ENCODE measurements around the gene AFG3L2. TPM values are rescaled to one million over a fixed set of nuclear protein-coding genes. Genes with fewer than 3 reads are reported as not detected.
A peak's percentile ranks its signal among the peaks of the same experiment; 100 is the strongest.

AFG3L2 gene
- total and polyA plus RNA-seq, 7 donors, result 31.4 to 56.6 (median 43.7) TPM

DNA sequence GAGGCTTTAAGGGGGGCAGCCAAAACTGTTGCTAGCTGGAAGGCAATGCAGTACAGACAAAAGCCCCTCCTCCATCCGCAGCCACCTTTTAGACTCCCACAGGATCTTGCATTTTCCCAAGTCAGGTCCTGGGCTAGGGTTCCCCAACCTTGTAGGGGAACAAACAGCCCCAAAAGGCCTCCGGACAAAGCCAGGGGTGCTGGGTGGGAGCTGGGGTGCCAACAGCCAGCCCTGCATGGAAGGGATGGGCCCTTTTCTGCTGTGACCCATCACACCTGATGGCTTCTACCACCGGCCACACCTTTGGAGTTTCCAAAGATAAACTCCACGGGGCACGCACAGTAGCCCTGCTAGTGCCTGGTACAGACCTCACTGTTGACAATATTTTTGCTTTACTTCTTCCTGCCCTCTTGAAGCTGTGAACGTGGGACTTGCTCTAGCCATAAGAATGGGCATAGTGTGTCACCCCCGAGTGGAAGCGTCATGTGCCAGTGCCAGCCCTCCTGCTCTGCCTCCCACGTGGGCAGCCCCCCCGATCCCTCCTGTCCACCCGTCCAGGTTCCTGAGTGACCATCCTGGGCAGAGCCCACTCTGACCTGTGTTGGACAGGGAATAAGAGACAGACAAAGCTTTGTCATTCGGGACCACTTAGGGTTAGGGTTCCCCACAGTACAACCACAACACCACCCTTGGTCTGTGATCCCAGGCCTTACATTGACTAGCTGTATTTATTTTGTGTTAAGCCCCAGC is 50.1 kb downstream of the AFG3L2 start:
- DNase-seq, result peak; percentile 60
- peaks cover 29 to 81% (median 42%) of the 10 kb centered on the region in 4 donors for H3K36me3 ChIP-seq
- no peaks in the 10 kb centered on the region for H3K9me3 ChIP-seq
- H3K27ac ChIP-seq, result peak overlapping the region; percentile 18 to 71 (median 60)
- H3K4me1 ChIP-seq, result peaks cover 0 to 18% (median 14%) of the 10 kb centered on the region in 4 donors
- H3K27me3 ChIP-seq, result no peaks in the 10 kb centered on the region
- 91 to 95% methylated on average over 12 of the region's 12 CpGs for WGBS, 2 donors
- TF ChIP-seq, protein P1, sequence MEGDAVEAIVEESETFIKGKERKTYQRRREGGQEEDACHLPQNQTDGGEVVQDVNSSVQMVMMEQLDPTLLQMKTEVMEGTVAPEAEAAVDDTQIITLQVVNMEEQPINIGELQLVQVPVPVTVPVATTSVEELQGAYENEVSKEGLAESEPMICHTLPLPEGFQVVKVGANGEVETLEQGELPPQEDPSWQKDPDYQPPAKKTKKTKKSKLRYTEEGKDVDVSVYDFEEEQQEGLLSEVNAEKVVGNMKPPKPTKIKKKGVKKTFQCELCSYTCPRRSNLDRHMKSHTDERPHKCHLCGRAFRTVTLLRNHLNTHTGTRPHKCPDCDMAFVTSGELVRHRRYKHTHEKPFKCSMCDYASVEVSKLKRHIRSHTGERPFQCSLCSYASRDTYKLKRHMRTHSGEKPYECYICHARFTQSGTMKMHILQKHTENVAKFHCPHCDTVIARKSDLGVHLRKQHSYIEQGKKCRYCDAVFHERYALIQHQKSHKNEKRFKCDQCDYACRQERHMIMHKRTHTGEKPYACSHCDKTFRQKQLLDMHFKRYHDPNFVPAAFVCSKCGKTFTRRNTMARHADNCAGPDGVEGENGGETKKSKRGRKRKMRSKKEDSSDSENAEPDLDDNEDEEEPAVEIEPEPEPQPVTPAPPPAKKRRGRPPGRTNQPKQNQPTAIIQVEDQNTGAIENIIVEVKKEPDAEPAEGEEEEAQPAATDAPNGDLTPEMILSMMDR (IDR thresholded peaks at IDR 0.05), result no peak
- TF ChIP-seq EP300 (IDR thresholded peaks at IDR 0.05) (no peak), POLR2AphosphoS5 (IDR thresholded peaks at IDR 0.05) (no peak), POLR2A (IDR thresholded peaks at IDR 0.05) (no peak)
- intact Hi-C loops (cut with DNase I), result no loop called here
- no peak overlapping the region for H3K4me3 ChIP-seq

DNA sequence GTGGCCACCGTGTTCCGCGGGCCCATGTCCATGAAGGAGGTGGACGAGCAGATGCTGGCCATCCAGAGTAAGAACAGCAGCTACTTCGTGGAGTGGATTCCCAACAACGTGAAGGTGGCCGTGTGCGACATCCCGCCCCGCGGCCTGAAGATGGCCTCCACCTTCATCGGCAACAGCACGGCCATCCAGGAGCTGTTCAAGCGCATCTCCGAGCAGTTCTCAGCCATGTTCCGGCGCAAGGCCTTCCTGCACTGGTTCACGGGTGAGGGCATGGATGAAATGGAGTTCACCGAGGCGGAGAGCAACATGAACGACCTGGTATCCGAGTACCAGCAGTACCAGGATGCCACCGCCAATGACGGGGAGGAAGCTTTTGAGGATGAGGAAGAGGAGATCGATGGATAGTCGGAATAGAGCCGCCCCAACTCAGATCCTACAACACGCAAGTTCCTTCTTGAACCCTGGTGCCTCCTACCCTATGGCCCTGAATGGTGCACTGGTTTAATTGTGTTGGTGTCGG is 51.2 kb downstream of the AFG3L2 start:
- H3K9me3 ChIP-seq, result no peaks in the 10 kb centered on the region
- H3K27ac ChIP-seq, result peak overlapping the region in 3 of 4 donors; percentile 55 to 71 (median 64)
- H3K27me3 ChIP-seq, result no peaks in the 10 kb centered on the region
- TF ChIP-seq POLR2AphosphoS5 (IDR thresholded peaks at IDR 0.05) (no peak), EP300 (IDR thresholded peaks at IDR 0.05) (no peak), POLR2A (IDR thresholded peaks at IDR 0.05) (no peak)
- TF ChIP-seq, protein P1 (IDR thresholded peaks at IDR 0.05), result no peak
- H3K36me3 ChIP-seq, result peaks cover 29 to 87% (median 42%) of the 10 kb centered on the region in 4 donors
- H3K4me3 ChIP-seq, result no peak overlapping the region
- WGBS, 2 donors, result 98% methylated on average over 29 of the region's 29 CpGs
- H3K4me1 ChIP-seq, result peaks cover 0 to 26% (median 18%) of the 10 kb centered on the region in 4 donors
- intact Hi-C loops (cut with DNase I), result no loop called here
- DNase-seq, result peak; percentile 62

DNA sequence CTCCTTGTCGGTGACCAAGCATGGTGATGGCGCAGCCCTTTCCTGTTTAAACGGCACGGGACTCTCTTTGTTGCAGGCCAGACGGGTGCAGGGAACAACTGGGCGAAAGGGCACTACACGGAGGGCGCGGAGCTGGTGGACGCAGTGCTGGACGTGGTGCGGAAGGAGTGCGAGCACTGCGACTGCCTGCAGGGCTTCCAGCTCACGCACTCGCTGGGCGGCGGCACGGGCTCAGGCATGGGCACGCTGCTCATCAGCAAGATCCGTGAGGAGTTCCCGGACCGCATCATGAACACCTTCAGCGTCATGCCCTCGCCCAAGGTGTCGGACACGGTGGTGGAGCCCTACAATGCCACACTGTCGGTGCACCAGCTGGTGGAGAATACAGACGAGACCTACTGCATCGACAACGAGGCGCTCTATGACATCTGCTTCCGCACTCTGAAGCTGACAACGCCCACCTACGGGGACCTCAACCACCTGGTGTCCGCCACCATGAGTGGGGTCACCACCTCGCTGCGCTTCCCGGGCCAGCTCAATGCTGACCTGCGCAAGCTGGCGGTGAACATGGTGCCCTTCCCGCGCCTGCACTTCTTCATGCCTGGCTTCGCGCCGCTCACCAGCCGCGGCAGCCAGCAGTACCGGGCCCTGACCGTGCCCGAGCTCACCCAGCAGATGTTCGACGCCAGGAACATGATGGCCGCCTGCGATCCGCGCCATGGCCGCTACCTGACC is 51.9 kb downstream of the AFG3L2 start:
- peaks cover 29 to 88% (median 42%) of the 10 kb centered on the region in 4 donors for H3K36me3 ChIP-seq
- H3K27ac ChIP-seq, result no peak overlapping the region
- TF ChIP-seq, protein P1 (IDR thresholded peaks at IDR 0.05), result no peak
- no peak for TF ChIP-seq POLR2AphosphoS5 (IDR thresholded peaks at IDR 0.05)
- no peak for TF ChIP-seq EP300 (IDR thresholded peaks at IDR 0.05)
- TF ChIP-seq POLR2A (IDR thresholded peaks at IDR 0.05), result no peak
- no peaks in the 10 kb centered on the region for H3K27me3 ChIP-seq
- no peaks in the 10 kb centered on the region for H3K9me3 ChIP-seq
- no peak overlapping the region for H3K4me3 ChIP-seq
- WGBS, 2 donors, result 98% methylated on average over 58 of the region's 58 CpGs
- intact Hi-C loops (cut with DNase I), result no loop called here
- DNase-seq, result peak; percentile 63
- peaks cover 0 to 31% (median 21%) of the 10 kb centered on the region in 4 donors for H3K4me1 ChIP-seq

DNA sequence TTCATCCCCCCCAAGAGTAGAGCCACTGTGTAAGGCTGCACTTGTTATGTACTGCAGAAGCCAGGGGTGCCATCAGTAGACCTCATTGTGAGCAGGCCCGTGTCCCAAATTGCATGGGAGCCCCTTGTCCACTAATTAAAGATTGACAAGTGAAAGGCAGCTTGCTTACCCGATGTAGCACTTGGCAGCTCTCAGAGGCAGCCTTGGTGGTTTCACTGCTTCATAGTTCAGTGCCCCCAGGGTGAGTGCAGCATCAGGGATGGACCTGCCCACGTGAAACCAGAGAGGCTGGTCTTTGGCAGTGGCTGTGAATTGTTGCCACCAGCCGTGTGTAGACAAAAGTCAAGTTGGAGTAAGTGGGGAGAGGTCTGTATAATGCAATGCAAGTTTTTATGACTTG is 55.7 kb downstream of the AFG3L2 start:
- no peak for TF ChIP-seq EP300 (IDR thresholded peaks at IDR 0.05)
- no peak for TF ChIP-seq POLR2A (IDR thresholded peaks at IDR 0.05)
- TF ChIP-seq, protein P1 (IDR thresholded peaks at IDR 0.05), result no peak
- no peak for TF ChIP-seq POLR2AphosphoS5 (IDR thresholded peaks at IDR 0.05)
- intact Hi-C loops (cut with DNase I), result no loop called here
- Histone ChIP-seq H3K27ac (peak overlapping the region; percentile 5 to 41 (median 34)), H3K4me3 (no peak overlapping the region), H3K4me1 (peaks cover 0 to 48% (median 33%) of the 10 kb centered on the region in 4 donors), H3K27me3 (no peaks in the 10 kb centered on the region), H3K36me3 (peaks cover 18 to 56% (median 29%) of the 10 kb centered on the region in 4 donors), H3K9me3 (no peaks in the 10 kb centered on the region)
- 64% methylated on average over 4 of the region's 4 CpGs for WGBS, 2 donors
- DNase-seq, result peak; percentile 45

All from sigmoid colon (tissue), 7 donors.